Measurements from ENCODE around the gene SLC25A26. TPM values are rescaled to one million over a fixed set of nuclear protein-coding genes. Genes with fewer than 3 reads are reported as not detected.
"Not testable (repeated sequence)": the region's sequence is repeated elsewhere in the genome, so short reads cannot be mapped to it uniquely, and the experiment has no call there.

Gene SLC25A26
- total and polyA plus RNA-seq, 4 donors = 19.8 to 23.4 (median 22.5) TPM

GRCh38 chr3:66299085-66299484 lies 78.3 kb downstream of the SLC25A26 start:
- not testable (repeated sequence) for H3K4me3 ChIP-seq (ENCODE audit: low read depth, low read length); H3K36me3 ChIP-seq (ENCODE audit: control insufficient read depth, insufficient read depth, low read length); DNase-seq (ENCODE audit: low read depth in 4 of 6, low spot score in 6 of 6); H3K4me1 ChIP-seq (ENCODE audit: control insufficient read depth, insufficient read depth, low read length); H3K27me3 ChIP-seq (ENCODE audit: control insufficient read depth, insufficient read depth, low read length); H3K9me3 ChIP-seq (ENCODE audit: control insufficient read depth, insufficient read depth, low read length)
- WGBS (ENCODE audit: insufficient coverage) = 79% methylated on average over 4 of the region's 7 CpGs
- H3K27ac ChIP-seq (ENCODE audit: low read depth, low read length) = peak overlapping the region; percentile 15

- no CpG with 5 or more reads among the region's 4 CpGs for WGBS (ENCODE audit: insufficient coverage)
- DNase-seq (ENCODE audit: low read depth in 4 of 6, low spot score in 6 of 6) = peak in 2 of 6 donors; percentile 32 to 34
- no peaks in the 10 kb centered on the region for H3K27me3 ChIP-seq (ENCODE audit: control insufficient read depth, insufficient read depth, low read length)
- H3K9me3 ChIP-seq (ENCODE audit: control insufficient read depth, insufficient read depth, low read length) = no peaks in the 10 kb centered on the region
- peak overlapping the region; percentile 47 for H3K27ac ChIP-seq (ENCODE audit: low read depth, low read length)
- peaks cover 3% of the 10 kb centered on the region for H3K4me1 ChIP-seq (ENCODE audit: control insufficient read depth, insufficient read depth, low read length)
- no peaks in the 10 kb centered on the region for H3K36me3 ChIP-seq (ENCODE audit: control insufficient read depth, insufficient read depth, low read length)
- H3K4me3 ChIP-seq (ENCODE audit: low read depth, low read length) = no peak overlapping the region
Measured at GRCh38 chr3:66299891-66300290, 79.1 kb downstream of the SLC25A26 start.

- Histone ChIP-seq H3K9me3 (ENCODE audit: control insufficient read depth, insufficient read depth, low read length) (no peaks in the 10 kb centered on the region), H3K4me1 (ENCODE audit: control insufficient read depth, insufficient read depth, low read length) (peaks cover 3% of the 10 kb centered on the region), H3K27ac (ENCODE audit: low read depth, low read length) (no peak overlapping the region), H3K36me3 (ENCODE audit: control insufficient read depth, insufficient read depth, low read length) (no peaks in the 10 kb centered on the region), H3K27me3 (ENCODE audit: control insufficient read depth, insufficient read depth, low read length) (no peaks in the 10 kb centered on the region), H3K4me3 (ENCODE audit: low read depth, low read length) (no peak overlapping the region)
- no peak for DNase-seq (ENCODE audit: low read depth in 4 of 6, low spot score in 6 of 6)
- 85% methylated on average over 2 of the region's 3 CpGs for WGBS (ENCODE audit: insufficient coverage)
Measured at GRCh38 chr3:66302288-66302687, 81.5 kb downstream of the SLC25A26 start.

- WGBS (ENCODE audit: insufficient coverage) = 96% methylated on average over 2 of the region's 3 CpGs
- DNase-seq (ENCODE audit: low read depth in 4 of 6, low spot score in 6 of 6) = no peak
- no peaks in the 10 kb centered on the region for H3K9me3 ChIP-seq (ENCODE audit: control insufficient read depth, insufficient read depth, low read length)
- peaks cover 3% of the 10 kb centered on the region for H3K4me1 ChIP-seq (ENCODE audit: control insufficient read depth, insufficient read depth, low read length)
- no peak overlapping the region for H3K27ac ChIP-seq (ENCODE audit: low read depth, low read length)
- no peaks in the 10 kb centered on the region for H3K36me3 ChIP-seq (ENCODE audit: control insufficient read depth, insufficient read depth, low read length)
- no peaks in the 10 kb centered on the region for H3K27me3 ChIP-seq (ENCODE audit: control insufficient read depth, insufficient read depth, low read length)
- no peak overlapping the region for H3K4me3 ChIP-seq (ENCODE audit: low read depth, low read length)
Measured at GRCh38 chr3:66303491-66303901, 82.7 kb downstream of the SLC25A26 start.

GRCh38 chr3:66304293-66304692 lies 83.5 kb downstream of the SLC25A26 start:
- WGBS (ENCODE audit: insufficient coverage) = no CpG with 5 or more reads among the region's 3 CpGs
- H3K27me3 ChIP-seq (ENCODE audit: control insufficient read depth, insufficient read depth, low read length) = no peaks in the 10 kb centered on the region
- no peak for DNase-seq (ENCODE audit: low read depth in 4 of 6, low spot score in 6 of 6)
- H3K27ac ChIP-seq (ENCODE audit: low read depth, low read length) = no peak overlapping the region
- no peaks in the 10 kb centered on the region for H3K9me3 ChIP-seq (ENCODE audit: control insufficient read depth, insufficient read depth, low read length)
- no peak overlapping the region for H3K4me3 ChIP-seq (ENCODE audit: low read depth, low read length)
- H3K36me3 ChIP-seq (ENCODE audit: control insufficient read depth, insufficient read depth, low read length) = no peaks in the 10 kb centered on the region
- peaks cover under 1% of the 10 kb centered on the region for H3K4me1 ChIP-seq (ENCODE audit: control insufficient read depth, insufficient read depth, low read length)

- H3K4me1 ChIP-seq (ENCODE audit: control insufficient read depth, insufficient read depth, low read length); H3K9me3 ChIP-seq (ENCODE audit: control insufficient read depth, insufficient read depth, low read length); H3K27ac ChIP-seq (ENCODE audit: low read depth, low read length); H3K4me3 ChIP-seq (ENCODE audit: low read depth, low read length); DNase-seq (ENCODE audit: low read depth in 4 of 6, low spot score in 6 of 6); H3K36me3 ChIP-seq (ENCODE audit: control insufficient read depth, insufficient read depth, low read length); H3K27me3 ChIP-seq (ENCODE audit: control insufficient read depth, insufficient read depth, low read length): not testable (repeated sequence)
- 100% methylated on average over 7 of the region's 7 CpGs for WGBS (ENCODE audit: insufficient coverage)
Measured at GRCh38 chr3:66306086-66306485, 85.3 kb downstream of the SLC25A26 start.

GRCh38 chr3:66306991-66307390 lies 86.2 kb downstream of the SLC25A26 start:
- not testable (repeated sequence) for H3K4me3 ChIP-seq (ENCODE audit: low read depth, low read length); H3K36me3 ChIP-seq (ENCODE audit: control insufficient read depth, insufficient read depth, low read length); H3K4me1 ChIP-seq (ENCODE audit: control insufficient read depth, insufficient read depth, low read length); DNase-seq (ENCODE audit: low read depth in 4 of 6, low spot score in 6 of 6); H3K9me3 ChIP-seq (ENCODE audit: control insufficient read depth, insufficient read depth, low read length); H3K27ac ChIP-seq (ENCODE audit: low read depth, low read length); H3K27me3 ChIP-seq (ENCODE audit: control insufficient read depth, insufficient read depth, low read length)
- 95% methylated on average over 2 of the region's 4 CpGs for WGBS (ENCODE audit: insufficient coverage)

- no peak overlapping the region for H3K27ac ChIP-seq (ENCODE audit: low read depth, low read length)
- H3K4me3 ChIP-seq (ENCODE audit: low read depth, low read length) = no peak overlapping the region
- no peaks in the 10 kb centered on the region for H3K36me3 ChIP-seq (ENCODE audit: control insufficient read depth, insufficient read depth, low read length)
- no peaks in the 10 kb centered on the region for H3K4me1 ChIP-seq (ENCODE audit: control insufficient read depth, insufficient read depth, low read length)
- H3K9me3 ChIP-seq (ENCODE audit: control insufficient read depth, insufficient read depth, low read length) = peaks cover 5% of the 10 kb centered on the region
- no peaks in the 10 kb centered on the region for H3K27me3 ChIP-seq (ENCODE audit: control insufficient read depth, insufficient read depth, low read length)
- DNase-seq (ENCODE audit: low read depth in 4 of 6, low spot score in 6 of 6) = no peak
- WGBS (ENCODE audit: insufficient coverage) = 100% methylated on average over 3 of the region's 4 CpGs
Measured at GRCh38 chr3:66312039-66312438, 91.2 kb downstream of the SLC25A26 start.

- Histone ChIP-seq H3K27me3 (ENCODE audit: control insufficient read depth, insufficient read depth, low read length) (no peaks in the 10 kb centered on the region), H3K9me3 (ENCODE audit: control insufficient read depth, insufficient read depth, low read length) (peaks cover 5% of the 10 kb centered on the region), H3K36me3 (ENCODE audit: control insufficient read depth, insufficient read depth, low read length) (no peaks in the 10 kb centered on the region), H3K4me3 (ENCODE audit: low read depth, low read length) (no peak overlapping the region), H3K4me1 (ENCODE audit: control insufficient read depth, insufficient read depth, low read length) (peaks cover 4% of the 10 kb centered on the region), H3K27ac (ENCODE audit: low read depth, low read length) (no peak overlapping the region)
- DNase-seq (ENCODE audit: low read depth in 4 of 6, low spot score in 6 of 6) = no peak
- 97% methylated on average over 5 of the region's 6 CpGs for WGBS (ENCODE audit: insufficient coverage)
Measured at GRCh38 chr3:66314455-66314854, 93.7 kb downstream of the SLC25A26 start.

- H3K4me3 ChIP-seq (ENCODE audit: low read depth, low read length) = no peak overlapping the region
- peaks cover 4% of the 10 kb centered on the region for H3K4me1 ChIP-seq (ENCODE audit: control insufficient read depth, insufficient read depth, low read length)
- DNase-seq (ENCODE audit: low read depth in 4 of 6, low spot score in 6 of 6) = no peak
- H3K27ac ChIP-seq (ENCODE audit: low read depth, low read length) = no peak overlapping the region
- 78% methylated on average over 7 of the region's 7 CpGs for WGBS (ENCODE audit: insufficient coverage)
- H3K9me3 ChIP-seq (ENCODE audit: control insufficient read depth, insufficient read depth, low read length) = peaks cover 3% of the 10 kb centered on the region
- H3K27me3 ChIP-seq (ENCODE audit: control insufficient read depth, insufficient read depth, low read length) = no peaks in the 10 kb centered on the region
- H3K36me3 ChIP-seq (ENCODE audit: control insufficient read depth, insufficient read depth, low read length) = no peaks in the 10 kb centered on the region
Measured at GRCh38 chr3:66317750-66318376, 97.1 kb downstream of the SLC25A26 start.
